ENCODE data around the gene CHD2.

DNA sequence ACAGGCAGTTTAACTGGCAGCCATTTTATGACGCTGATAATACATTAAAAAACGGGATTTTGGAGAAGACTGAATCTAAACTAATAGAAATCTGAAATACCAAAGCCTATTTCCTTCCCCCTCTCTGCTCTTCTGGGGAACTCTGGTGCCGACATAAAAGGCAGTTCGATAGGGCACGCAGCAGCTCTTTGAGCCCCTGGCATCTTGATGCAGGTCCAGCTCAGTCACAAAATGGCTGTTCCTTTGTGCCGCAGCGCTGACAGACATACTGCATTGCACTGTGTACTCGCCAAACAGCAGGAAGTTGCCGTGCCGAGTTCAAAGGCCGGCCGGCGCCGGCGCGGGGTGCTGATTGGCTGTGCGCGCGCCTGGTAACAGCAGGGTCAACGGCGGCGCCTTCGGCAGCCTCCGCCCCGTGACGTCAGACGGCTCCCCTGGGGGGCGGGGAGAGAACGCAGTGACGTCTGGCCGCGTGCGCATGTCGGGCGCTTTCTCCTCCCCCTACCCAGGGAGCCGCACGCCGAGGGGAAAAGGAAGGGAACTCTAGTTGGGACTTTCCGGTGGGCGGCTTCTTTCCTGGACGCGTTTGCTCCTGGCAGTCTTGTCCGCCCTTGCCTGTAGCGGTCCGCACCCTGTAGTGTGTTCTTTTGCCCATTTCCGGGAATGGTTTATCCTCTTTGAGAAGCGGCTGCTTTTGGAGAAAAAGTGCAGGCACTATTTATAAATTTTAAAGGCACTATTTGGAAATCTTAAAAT is 4.0 kb downstream of the CHD2 start:
- TF ChIP-seq POU2F2 (IDR thresholded peaks at IDR 0.05; ENCODE audit: low read depth, low read length), result peak; percentile 77
- peak; percentile 1 for TF ChIP-seq PAX5 (IDR thresholded peaks at IDR 0.05; ENCODE audit: insufficient read depth, low read length, severe bottlenecking)
- TF ChIP-seq POLR2A (IDR thresholded peaks at IDR 0.05; ENCODE audit: low read depth, low read length), result peak; percentile 99
- peak; percentile 98 for TF ChIP-seq POLR2AphosphoS5 (IDR thresholded peaks at IDR 0.05; ENCODE audit: low read depth, low read length)
- TF ChIP-seq TAF1 (IDR thresholded peaks at IDR 0.05; ENCODE audit: low read depth, low read length), result peak; percentile 93
